ENCODE data around the gene PAM16.
"Not testable (repeated sequence)": the region's sequence is repeated elsewhere in the genome, so short reads cannot be mapped to it uniquely, and the experiment has no call there.

The PAM16 gene

GRCh38 chr16:4350787-4351659 is at the start of gene PAM16:
PAM16 (minus strand) TSS chr16:4351321; CDS start chr16:4351234, 87 bp downstream.
- DNase-seq (ENCODE audit: low read depth in 2 of 2) = peak; percentile 95

GRCh38 chr16:4399001-4399730 is 48.0 kb upstream of the PAM16 start:
- DNase-seq (ENCODE audit: low read depth in 2 of 2) = no peak

GRCh38 chr16:4395055-4395726 is 44.1 kb upstream of the PAM16 start:
- no peak for DNase-seq (ENCODE audit: low read depth in 2 of 2)

DNA sequence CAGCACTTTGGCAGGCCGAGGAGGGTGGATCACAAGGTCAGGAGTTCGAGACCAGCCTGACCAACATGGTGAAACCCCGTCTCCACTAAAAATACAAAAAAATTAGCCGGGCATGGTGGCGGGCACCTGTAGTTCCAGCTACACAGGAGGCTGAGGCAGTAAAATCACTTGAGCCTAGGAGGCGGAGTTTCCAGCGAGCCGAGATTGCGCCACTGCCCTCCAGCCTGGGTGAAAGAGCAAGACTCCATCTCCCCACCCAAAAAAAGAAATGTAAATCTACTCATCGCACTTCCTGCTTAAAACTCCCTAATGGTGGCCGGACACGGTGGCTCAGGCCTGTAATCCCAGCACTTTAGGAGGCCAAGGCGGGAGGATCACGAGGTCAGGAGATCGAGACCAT is 42.7 kb upstream of the PAM16 start:
- not testable (repeated sequence) for DNase-seq (ENCODE audit: low read depth in 2 of 2)

DNA sequence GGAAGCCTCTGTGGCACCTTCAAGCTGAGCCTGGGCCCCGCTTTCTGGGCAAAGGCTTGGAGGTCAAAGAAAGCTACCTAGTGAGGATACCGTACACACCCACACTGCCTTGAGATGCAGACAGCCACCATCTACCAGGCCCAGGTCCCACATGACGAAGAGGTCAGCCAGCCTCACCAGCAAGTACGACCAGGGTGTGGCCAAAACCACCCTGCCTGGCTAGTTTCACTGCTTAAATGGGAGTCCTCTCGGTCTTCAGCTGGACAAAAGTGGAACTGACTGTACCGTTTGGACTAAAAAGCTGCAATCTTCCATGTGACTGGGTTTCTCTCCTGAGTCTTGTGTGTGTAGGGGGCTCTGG is 42.1 kb upstream of the PAM16 start:
- DNase-seq (ENCODE audit: low read depth in 2 of 2) = no peak

DNA sequence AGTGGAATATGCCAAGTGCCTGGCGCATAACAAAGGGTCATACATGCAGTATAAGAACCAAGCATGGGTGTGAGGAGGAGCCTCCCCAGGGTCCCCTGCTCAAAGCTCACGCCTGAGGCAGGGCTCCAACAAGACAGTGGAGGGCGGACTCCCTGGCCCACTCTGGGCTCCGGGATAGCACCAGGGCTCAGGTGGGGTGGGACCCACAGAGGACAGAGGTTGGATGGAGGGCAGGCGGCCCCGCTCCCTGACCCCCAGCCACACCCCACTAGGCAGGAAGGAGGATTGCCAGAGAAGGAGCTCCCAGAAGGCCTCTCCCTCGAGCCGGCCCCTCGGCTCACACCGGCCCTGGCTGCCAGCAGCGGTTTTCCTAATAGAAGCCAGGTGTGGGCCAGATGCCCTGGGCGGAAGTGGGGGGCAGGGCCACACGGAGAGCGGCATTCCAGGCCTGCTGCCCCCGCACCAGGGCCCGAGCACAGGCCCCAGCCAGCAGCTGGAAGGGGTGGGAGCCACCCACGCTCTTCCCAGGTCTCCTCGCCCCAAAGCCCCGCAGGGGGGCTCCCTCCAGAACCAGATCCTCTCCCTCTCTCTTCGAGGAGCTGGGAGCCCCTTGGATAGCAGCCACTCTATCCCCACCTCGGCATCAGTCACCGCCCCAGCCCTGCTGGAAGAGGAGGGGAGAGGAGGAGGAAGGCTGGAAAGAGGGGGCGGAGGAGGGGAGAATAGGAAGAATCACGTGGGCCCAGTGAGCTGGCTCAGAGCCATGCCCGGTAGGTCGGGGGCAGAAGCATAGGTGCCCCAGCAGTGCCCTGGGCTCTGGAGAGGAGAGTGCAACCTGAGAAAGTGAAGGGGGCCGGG is 41.5 kb upstream of the PAM16 start:
- DNase-seq (ENCODE audit: low read depth in 2 of 2) = no peak

DNA sequence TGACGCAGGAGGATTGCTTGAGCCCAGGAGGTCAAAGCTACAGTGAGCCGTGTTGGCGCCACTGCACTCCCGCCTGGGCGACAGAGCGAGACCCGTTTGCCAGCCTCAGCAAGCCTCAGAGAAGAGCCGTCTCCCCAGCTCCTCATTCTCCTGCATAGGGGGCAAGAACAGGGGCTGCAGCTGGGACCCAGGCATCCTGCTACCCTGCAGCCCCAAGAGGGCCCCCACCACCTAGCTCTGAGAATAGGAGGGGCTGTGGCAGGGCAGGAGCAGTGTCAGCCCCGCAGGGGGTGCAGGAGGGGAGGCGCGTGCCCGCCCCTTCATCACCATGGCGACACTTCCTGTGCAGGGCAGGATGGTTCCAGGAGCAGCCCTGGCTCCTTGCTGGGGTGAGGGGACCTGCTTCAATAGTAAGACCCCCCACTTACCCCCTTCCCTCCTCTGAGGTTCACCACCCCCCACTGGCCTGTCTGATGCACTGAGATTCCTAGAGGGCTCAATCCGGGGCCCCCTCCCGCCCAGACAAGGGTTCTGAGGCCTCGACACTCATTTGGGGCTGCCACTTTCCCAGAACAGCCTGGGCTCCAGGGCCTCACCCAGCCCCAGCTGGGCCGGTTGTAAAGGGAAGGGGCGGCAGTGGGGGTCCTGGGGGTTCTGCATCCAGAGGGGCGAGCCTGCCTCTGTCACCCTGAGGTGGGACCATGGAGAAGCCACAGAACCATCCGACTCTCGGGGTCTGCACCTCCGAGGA is 40.7 kb upstream of the PAM16 start:
- DNase-seq (ENCODE audit: low read depth in 2 of 2) = no peak

DNA sequence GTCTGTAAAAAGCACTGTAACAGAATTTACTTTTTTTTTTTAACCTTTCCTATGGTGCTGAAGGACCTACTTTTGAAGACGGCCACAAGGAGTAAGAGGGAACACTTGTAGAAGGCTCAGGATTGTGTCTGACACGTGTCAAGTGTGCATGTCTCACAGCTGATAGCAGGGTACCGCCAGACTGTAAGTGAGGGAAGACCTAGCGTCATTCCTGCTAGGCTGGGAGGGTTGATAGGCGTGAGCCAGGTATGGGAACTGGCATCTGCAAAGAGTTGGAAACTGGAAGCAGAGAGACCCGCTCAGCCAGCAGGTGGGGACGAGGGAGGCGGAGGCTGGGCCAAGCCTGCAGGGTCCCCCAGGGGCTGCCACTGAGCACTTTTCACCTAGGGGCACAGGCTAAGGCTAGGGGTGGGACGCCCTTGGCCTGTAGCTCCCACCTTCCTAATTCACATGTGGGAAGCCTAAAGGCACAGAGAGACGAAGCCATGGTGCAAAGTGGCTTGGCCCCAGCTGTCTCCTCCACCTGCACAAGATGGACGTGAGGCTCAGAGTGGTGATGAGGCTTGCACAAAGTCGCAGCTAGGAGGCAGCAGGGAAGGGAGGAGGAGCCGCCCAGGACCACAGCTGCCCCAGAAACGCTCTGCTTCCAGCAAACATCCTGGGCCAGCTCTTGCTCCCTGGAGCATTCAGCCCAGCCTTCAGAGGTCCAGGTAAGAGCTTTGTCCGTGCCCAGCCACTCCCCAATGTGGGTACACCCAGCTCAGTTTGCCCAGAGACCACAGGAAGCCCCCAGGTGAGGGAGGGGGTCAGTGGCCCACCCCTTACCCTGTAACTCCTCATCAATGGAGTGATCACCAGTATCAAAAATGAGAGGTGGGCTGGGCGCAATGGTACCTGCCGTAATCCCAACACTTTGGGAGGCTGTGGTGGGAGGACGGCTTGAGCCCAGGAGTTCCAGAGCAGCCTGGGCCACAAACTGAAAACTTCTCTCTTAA is 39.4 kb upstream of the PAM16 start:
- no peak for DNase-seq (ENCODE audit: low read depth in 2 of 2)

DNA sequence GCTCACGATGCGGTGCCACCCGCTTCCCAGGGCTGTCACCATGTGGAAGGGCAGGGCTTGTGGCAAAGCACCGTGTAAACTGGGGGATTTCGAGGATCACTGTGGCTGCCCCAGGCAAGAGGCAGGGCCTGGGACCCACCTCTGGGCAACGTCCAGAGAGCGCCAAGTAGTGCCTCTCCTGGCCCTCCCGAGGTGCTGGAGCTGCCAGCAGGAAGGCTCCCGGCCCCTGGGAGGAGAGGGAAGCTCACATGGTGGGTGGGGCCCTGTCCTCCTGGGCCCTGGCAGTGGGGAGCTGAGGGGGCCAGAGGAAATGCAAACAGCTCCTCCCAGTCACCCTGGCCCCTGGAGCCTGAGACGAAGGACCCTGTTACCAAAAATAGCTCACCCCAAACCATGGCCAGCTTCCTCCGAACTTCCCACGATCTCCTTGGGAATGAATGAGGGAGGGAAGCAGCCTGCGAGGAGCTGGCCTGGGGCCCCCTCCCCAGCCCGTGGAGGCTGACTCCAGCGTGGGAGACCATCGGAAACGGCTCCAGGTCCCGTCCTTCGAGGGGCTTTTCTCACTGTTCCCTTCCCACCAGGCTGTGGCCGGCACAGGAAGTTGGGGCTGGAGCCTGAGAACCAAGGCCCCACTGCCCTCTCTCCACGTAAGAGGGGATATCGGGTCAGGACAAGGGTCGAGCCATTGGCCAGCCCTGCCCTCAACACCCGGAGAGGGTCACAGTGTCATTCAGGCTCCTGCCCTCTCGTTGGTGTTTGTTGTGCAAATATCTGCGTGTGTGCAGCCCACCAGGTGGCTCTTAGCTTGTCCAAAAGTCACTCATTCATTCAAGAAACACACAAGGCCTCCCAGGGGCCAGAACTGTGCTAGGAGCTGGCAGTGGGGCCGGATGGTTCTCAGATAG is 38.2 kb upstream of the PAM16 start:
- no peak for DNase-seq (ENCODE audit: low read depth in 2 of 2)

DNA sequence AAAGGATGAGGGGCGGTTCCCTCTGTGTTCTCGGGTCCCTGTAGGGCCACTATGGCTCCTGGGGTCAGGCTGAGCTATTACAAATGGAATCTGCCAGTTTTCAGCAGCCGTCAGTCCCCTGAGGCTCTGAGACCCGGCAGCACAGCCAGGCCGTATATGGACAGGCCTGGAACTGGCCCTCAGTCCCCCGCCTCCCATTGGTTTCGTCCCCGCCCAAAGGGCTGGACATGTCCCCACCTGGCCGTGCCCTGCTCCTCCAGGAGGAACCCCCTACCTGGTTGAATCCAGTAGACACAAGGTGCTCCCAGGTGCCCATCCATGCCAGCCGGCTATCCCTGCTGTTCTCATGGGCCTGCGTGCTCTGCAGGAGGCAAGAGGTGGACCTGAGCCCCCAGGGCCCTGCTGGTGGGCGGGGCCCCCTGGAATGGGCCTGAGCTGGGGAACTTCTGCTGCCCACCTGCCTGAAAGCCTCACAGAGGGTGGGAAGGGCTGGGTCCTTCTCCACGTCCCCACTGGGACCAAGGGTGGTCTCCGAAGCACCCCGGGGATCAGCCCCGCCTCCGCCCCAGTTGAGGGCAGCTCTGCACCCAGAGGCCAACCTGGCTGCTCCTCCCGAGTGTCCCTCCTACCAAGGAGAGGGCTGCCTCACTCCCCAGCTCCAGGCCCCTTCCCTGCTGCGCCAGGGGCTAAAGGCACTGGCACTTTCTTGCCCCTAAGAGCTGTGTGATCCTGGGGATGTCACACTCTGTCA is 37.3 kb upstream of the PAM16 start:
- DNase-seq (ENCODE audit: low read depth in 2 of 2) = no peak

DNA sequence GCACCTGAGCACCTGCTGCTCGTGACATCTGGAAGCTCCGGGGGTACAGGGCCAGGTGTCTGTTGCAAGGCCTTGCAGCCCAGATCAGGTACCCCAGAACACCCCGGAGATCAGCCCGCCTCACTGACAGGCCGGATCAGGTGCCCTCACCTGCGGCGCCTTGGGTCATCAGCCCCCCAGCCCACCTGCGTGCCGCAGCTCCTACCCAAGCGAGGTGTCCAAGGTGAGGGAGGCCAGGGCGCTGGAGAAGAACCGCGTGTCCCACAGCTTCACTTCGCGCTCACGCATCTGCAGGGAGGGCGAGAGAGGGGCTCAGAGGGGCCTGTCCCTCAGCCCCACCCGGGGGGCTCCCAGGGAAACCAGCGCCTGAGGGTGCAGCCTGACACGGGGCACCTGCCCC is 36.7 kb upstream of the PAM16 start:
- no peak for DNase-seq (ENCODE audit: low read depth in 2 of 2)

- no peak for DNase-seq (ENCODE audit: low read depth in 2 of 2)
Measured at GRCh38 chr16:4386951-4387565, 35.9 kb upstream of the PAM16 start.

GRCh38 chr16:4386451-4386805 is 35.3 kb upstream of the PAM16 start:
- DNase-seq (ENCODE audit: low read depth in 2 of 2) = no peak

DNA sequence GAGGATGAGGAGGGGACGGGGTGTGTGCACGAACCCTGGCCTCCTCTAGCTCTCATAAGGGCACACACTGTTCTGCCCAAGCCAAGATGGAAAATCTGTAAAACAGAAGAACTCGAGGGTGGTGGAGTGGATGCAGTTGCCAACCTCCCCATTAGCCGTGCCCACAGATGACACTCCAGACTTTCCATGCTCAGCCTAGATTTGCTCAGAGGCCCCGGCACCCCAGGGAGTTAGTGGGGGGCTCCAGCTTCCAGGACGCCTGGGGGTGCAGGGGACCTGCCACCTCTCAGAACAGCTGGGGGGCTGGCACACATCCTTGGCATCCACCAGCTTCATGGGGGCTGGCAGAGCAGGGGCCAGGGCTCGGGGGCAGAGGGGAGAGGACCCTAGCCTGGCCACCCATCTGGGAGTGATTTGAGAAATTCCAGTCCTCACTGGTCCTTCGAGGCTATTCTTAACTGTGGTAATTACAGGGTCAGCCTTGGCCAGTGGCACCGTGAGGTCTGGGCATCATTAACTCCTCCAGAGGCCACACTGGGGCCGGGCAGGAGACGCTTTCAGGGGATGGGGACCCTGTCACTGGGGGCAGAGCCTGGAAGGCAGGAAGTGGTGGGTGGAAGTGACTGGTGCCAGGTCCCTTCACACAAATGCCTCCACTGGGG is 34.8 kb upstream of the PAM16 start:
- DNase-seq (ENCODE audit: low read depth in 2 of 2) = no peak

DNA sequence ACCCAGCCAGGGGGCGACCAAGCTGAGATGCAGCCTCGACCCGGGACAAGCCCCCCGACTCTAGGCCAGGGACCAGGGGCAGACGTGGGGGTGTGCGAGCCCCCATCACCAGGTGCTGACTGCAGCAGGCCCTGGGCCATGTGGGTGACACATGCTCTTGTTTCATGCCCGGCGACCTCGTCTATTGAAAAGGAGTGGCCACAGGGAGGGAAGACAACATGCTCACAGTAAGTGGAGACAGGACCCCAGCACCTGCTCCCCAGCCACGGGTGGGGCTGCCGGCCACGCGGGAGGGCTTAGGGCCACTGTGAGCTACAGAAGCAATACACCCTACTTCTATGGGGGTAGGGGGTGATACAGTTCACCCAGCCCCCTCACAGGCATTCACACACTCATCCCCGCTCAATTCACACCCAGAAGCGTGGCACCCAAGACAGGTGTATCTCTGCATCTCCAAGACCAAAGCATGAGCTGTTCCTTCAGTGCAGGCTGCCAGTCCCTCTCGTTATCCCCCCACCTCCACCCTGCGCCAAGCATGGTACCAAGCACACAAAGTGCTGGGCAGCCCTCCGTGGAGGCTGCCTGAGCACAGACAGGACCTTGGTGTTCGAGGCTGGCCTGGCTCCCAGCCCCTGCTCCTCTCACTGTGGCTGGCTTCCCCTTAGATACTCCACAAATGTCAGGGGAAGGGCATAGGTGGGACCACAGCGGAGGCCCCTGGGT is 34.1 kb upstream of the PAM16 start:
- DNase-seq (ENCODE audit: low read depth in 2 of 2) = no peak

DNA sequence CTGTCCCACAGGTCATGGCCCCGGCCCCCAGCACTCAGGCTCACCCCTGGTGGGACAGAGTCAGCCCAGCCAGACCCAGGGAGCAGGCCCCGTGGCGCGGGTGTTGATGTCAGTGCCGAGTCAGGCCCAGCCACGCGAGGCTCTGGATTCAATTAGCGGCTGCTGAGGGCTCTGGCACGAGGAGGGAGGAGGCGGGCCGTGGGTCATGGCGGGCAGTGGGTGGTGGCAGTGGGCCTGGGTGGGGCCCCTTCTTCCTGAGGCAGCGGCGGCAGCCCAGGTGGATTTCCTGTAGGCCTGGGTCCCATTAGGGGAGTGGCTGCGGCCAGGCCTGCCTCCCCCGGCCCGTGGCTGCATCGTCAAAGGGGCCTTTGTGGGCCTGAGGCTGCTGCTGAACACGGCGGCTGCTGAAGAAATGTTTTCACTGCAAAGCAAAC is 33.4 kb upstream of the PAM16 start:
- DNase-seq (ENCODE audit: low read depth in 2 of 2) = no peak

Measured in stimulated activated CD8-positive, alpha-beta memory T cell treated with anti-CD3 and anti-CD28 coated beads, Interleukin-2, amount 100 ng/mL, for 1 hour (primary cell).